HepG2 (cell line): ENCODE measurements around the gene GNA14. TPM values are rescaled to one million over a fixed set of nuclear protein-coding genes. Genes with fewer than 3 reads are reported as not detected.

Source experiments
- ATAC-seq: fragments of 200-7000 bp; cut with Tn5 transposase; 3 replicates; pipeline ENCODE4 v1.9.1; 2020; ENCODE audit warnings: mild to moderate bottlenecking, moderate library complexity
- BruUV-seq: library from RNA; stranded (reverse); fragments of 400-500 nt; replicated peaks from 2 replicates; lab custom pipeline; 2021; lab: Mats Ljungman, UMichigan
- CTCF ChIA-PET: fragments of 300-600 bp; formaldehyde crosslinking; extraction: SDS; loops from one replicate; lab custom pipeline; 2021; ENCODE audit warnings: low total read pairs, inconsistent platforms, low intra/inter-chr PET ratio; lab: Yijun Ruan, JAX
- POLR2A ChIA-PET: fragments of 350-600 bp; sonication (Branson Sonifier 250); formaldehyde crosslinking; loops from one replicate; lab custom pipeline; 2020; ENCODE audit warnings: antibody characterized with exemption, inconsistent platforms; lab: Yijun Ruan, JAX
- DNase-seq: peaks from one replicate; pipeline ENCODE4 v3.0.0-alpha.2; 2015; ENCODE audit warnings: low spot score
- FAIRE-seq: peaks from 3 replicates; lab custom pipeline; 2011; peaks lifted over from hg19 to GRCh38; lab: Jason Lieb, UNC
- H2AFZ ChIP-seq: one replicate; pipeline ENCODE4 v1.6.1; 2011; ENCODE audit warnings: low read length, inconsistent platforms
- H3K27ac ChIP-seq: fragments of 300-600 bp; 3 replicates; pipeline ENCODE4 v1.8.0; 2011; ENCODE audit warnings: mixed run types, mild to moderate bottlenecking, mixed read lengths, low read length, inconsistent platforms; ENCODE audit not compliant: insufficient read depth; ENCODE audit errors: extremely low read length
- H3K27me3 ChIP-seq, 2 experiments: fragments of 200-600 bp in 1 of 2; 2 replicates in 1 of 2; 3 replicates in 1 of 2; pipeline versions ENCODE4 v1.6.0 to v1.8.0; 2011; ENCODE audit warnings: low read length in 2 of 2, mild to moderate bottlenecking in 2 of 2, moderate library complexity in 2 of 2, inconsistent platforms in 1 of 2; ENCODE audit not compliant: insufficient read depth in 2 of 2, control insufficient read depth in 1 of 2
- H3K36me3 ChIP-seq, 2 experiments: fragments of 200-600 bp in 1 of 2; replicated peaks in 1 of 2; 2 replicates in 1 of 2; 3 replicates in 1 of 2; pipeline versions ENCODE4 v1.5.1 to v1.8.0; 2011; ENCODE audit warnings: low read length in 2 of 2, inconsistent platforms in 1 of 2; ENCODE audit not compliant: insufficient read depth in 2 of 2, control insufficient read depth in 1 of 2
- H3K4me1 ChIP-seq: 2 replicates; pipeline ENCODE4 v1.5.1; 2012; ENCODE audit warnings: low read length, inconsistent platforms; ENCODE audit not compliant: insufficient read depth
- H3K4me2 ChIP-seq: 2 replicates; pipeline ENCODE4 v1.6.0; 2011; ENCODE audit warnings: low read depth, low read length, inconsistent platforms
- H3K4me3 ChIP-seq, 3 experiments: fragments of 200-600 bp in 1 of 3; sonication (generic), shearing (Covaris generic) in 1 of 3; replicated peaks in 1 of 3; 2 replicates each; pipeline ENCODE4 v1.5.1; 2011 to 2016; ENCODE audit warnings: low read length in 3 of 3, inconsistent platforms in 2 of 3, low read depth in 2 of 3, mild to moderate bottlenecking in 2 of 3, control low read depth in 1 of 3, mixed read lengths in 1 of 3; ENCODE audit not compliant: insufficient read depth in 1 of 3
- H3K79me2 ChIP-seq: one replicate; pipeline ENCODE4 v1.6.1; 2011; ENCODE audit warnings: low read length, inconsistent platforms; ENCODE audit not compliant: insufficient read depth
- H3K9ac ChIP-seq: 2 replicates; pipeline ENCODE4 v1.6.0; 2011; ENCODE audit warnings: mild to moderate bottlenecking, low read depth, low read length, inconsistent platforms; ENCODE audit not compliant: insufficient read depth
- H3K9me3 ChIP-seq: 2 replicates; pipeline ENCODE4 v1.5.1; 2012; ENCODE audit warnings: mild to moderate bottlenecking, low read length
- H4K20me1 ChIP-seq: 2 replicates; pipeline ENCODE4 v1.6.0; 2011; ENCODE audit warnings: inconsistent platforms, mild to moderate bottlenecking, low read length, moderate library complexity; ENCODE audit not compliant: insufficient read depth
- ATM ChIP-seq: fragments of 450-650 bp; IDR thresholded peaks from 2 replicates; pipeline ENCODE4 v1.7.1; 2017; ENCODE audit warnings: mild to moderate bottlenecking, borderline replicate concordance
- BCL3 ChIP-seq: sonication (generic); formaldehyde crosslinking; IDR thresholded peaks from 2 replicates; pipeline ENCODE4 v1.5.1; 2020; ENCODE audit warnings: mild to moderate bottlenecking, missing genetic modification reagents, moderate library complexity
- CBX2 ChIP-seq, 2 experiments: fragments of 200-600 bp in 1 of 2; sonication (generic); formaldehyde crosslinking in 1 of 2; IDR thresholded peaks; 2 replicates each; pipeline versions ENCODE4 v1.7.0 to v1.8.1; 2018 to 2022; ENCODE audit warnings: low read depth in 2 of 2, low read length in 1 of 2, mild to moderate bottlenecking in 1 of 2, missing genetic modification reagents in 1 of 2
- DR1 ChIP-seq: sonication (generic); formaldehyde crosslinking; IDR thresholded peaks from 2 replicates; pipeline ENCODE4 v1.8.0; 2021; ENCODE audit warnings: mild to moderate bottlenecking, missing genetic modification reagents, inconsistent platforms
- HNRNPLL ChIP-seq: fragments of 200-400 bp; formaldehyde crosslinking; IDR thresholded peaks from 2 replicates; pipeline ENCODE4 v1.6.1; 2017; ENCODE audit warnings: mild to moderate bottlenecking, low read depth, low read length; ENCODE audit not compliant: poor library complexity, severe bottlenecking
- SSRP1 ChIP-seq: IDR thresholded peaks from 2 replicates; pipeline ENCODE4 v1.6.1; 2016; ENCODE audit warnings: control low read depth
- ZNF333 ChIP-seq: sonication (generic); formaldehyde crosslinking; IDR thresholded peaks from 2 replicates; pipeline ENCODE4 v1.4.0; 2020; ENCODE audit warnings: mild to moderate bottlenecking, missing genetic modification reagents, borderline replicate concordance
- ZNF546 ChIP-seq: sonication (generic); formaldehyde crosslinking; conservative IDR thresholded peaks from 2 replicates; pipeline ENCODE4 v1.8.1; 2023; ENCODE audit warnings: mild to moderate bottlenecking, missing genetic modification reagents
- ZNF576 ChIP-seq: sonication (generic); formaldehyde crosslinking; IDR thresholded peaks from 2 replicates; pipeline ENCODE4 v1.4.0; 2020; ENCODE audit warnings: mild to moderate bottlenecking, missing genetic modification reagents
- WGBS: methylation state at CpG from one replicate; pipeline ENCODE4 v1.1.6; 2017; ENCODE audit warnings: low lambda C conversion rate; 5-methylcytosine and 5-hydroxymethylcytosine counted together
- in situ Hi-C: cut with HindIII; loops from 2 replicates; pipeline ENCODE4 v1.10.0; 2017; ENCODE audit warnings: low pct_unique_long_range_greater_than_20kb; ENCODE audit not compliant: extremely low pct_ligation_motif_present
- intact Hi-C: fragments of 100-400 bp; cut with micrococcal nuclease; formaldehyde crosslinking; loops from one replicate; pipeline ENCODE4 v1.10.0; 2022; ENCODE audit not compliant: unreplicated experiment
- polyA plus RNA-seq, 8 experiments: library from polyadenylated mRNA; depleted of rRNA in 3 of 8; stranded (reverse) in 7 of 8; unstranded in 1 of 8; fragments of >200 nt; fragmentation: Illumina TruSeq in 4 of 8; extraction: Trizol in 4 of 8; gene quantifications; 2 replicates each; pipeline versions ENCODE4 v1.2.1 to v1.2.3, GENCODE V29; 2011 to 2016; ENCODE audit warnings: low read depth in 4 of 8, missing spikeins in 1 of 8, mixed read lengths in 1 of 8; ENCODE audit not compliant: insufficient read depth in 1 of 8
- total RNA-seq, 5 experiments: library from RNA; depleted of rRNA; stranded (reverse); fragments of >200 nt; fragmentation: Illumina TruSeq; extraction: Trizol; gene quantifications; 2 replicates each; pipeline ENCODE4 v1.2.3, GENCODE V29; 2016; ENCODE audit warnings: low read depth in 1 of 5

The GNA14 gene
- total and polyA plus RNA-seq, 2 of the 13 experiments (the other 11 are each of a cell fraction or from before 2014, with no cell fraction given) = not detected

- Histone ChIP-seq H2AFZ (no peak overlapping the region), H3K36me3 (no peaks in the 10 kb centered on the region), H3K79me2 (no peaks in the 10 kb centered on the region), H3K27ac (no peak overlapping the region), H3K9ac (no peak overlapping the region), H3K27me3 (peaks cover 2 to 7% of the 10 kb centered on the region in 2 experiments; a peak in 4 of 5 replicates), H4K20me1 (no peaks in the 10 kb centered on the region), H3K4me3 (no peak overlapping the region), H3K9me3 (no peaks in the 10 kb centered on the region), H3K4me2 (no peak overlapping the region), H3K4me1 (peaks cover 21% of the 10 kb centered on the region; the same call in 1 of the 2 replicates)
- no peak for ATAC-seq
- in situ Hi-C loops (loop anchor here (10.0 kb wide), 1 partner anchor 315 kb away; no protein-coding TSS in a partner anchor), intact Hi-C loops (loop anchor here (5.0 kb wide), 1 partner anchor 607 kb away; no protein-coding TSS in a partner anchor)
- TF ChIP-seq ZNF576 (no peak), ZNF333 (CRISPR knock-in tag) (no peak), DR1 (no peak), ZNF546 (CRISPR knock-in tag) (no peak), ATM (no peak), BCL3 (CRISPR knock-in tag) (no peak), SSRP1 (CRISPR knock-in tag) (no peak), HNRNPLL (no peak), CBX2 (IDR thresholded peaks at IDR 0.05; ENCODE audit: low read depth, low read length) (no peak), CBX2 (CRISPR knock-in tag; IDR thresholded peaks at IDR 0.05; ENCODE audit: low read depth) (no peak)
- no peak for DNase-seq
- POLR2A ChIA-PET = no interaction called here
- no TSS peak for BruUV-seq
- CTCF ChIA-PET = no interaction called here
- no peak for FAIRE-seq
- 3% methylated on average over 2 of the region's 2 CpGs for WGBS
Observed at GRCh38 chr9:77429928-77430327, 218.2 kb downstream of the GNA14 start.
